ENCODE data around the gene DDX54. TPM values are rescaled to one million over a fixed set of nuclear protein-coding genes. Genes with fewer than 3 reads are reported as not detected.
A peak's percentile ranks its signal among the peaks of the same experiment; 100 is the strongest.

The DDX54 gene
- total RNA-seq, 1 donor from 2014 or later: 40.5 TPM

GRCh38 chr12:113181975-113182374 is 3.3 kb downstream of the DDX54 start:
- H3K36me3 ChIP-seq (ENCODE audit: control insufficient read depth, insufficient read depth, low read length): peaks cover 34% of the 10 kb centered on the region
- no peak for FAIRE-seq
- TF ChIP-seq CTCF (IDR thresholded peaks at IDR 0.05; ENCODE audit: insufficient read depth, low read length, severe bottlenecking): no peak

GRCh38 chr12:113180333-113180732 is 4.9 kb downstream of the DDX54 start:
- H3K4me3 ChIP-seq (ENCODE audit: low read depth, low read length): no peak overlapping the region
- H3K27me3 ChIP-seq (ENCODE audit: control insufficient read depth, insufficient read depth, low read length): no peaks in the 10 kb centered on the region
- no peak for DNase-seq (ENCODE audit: low read depth)
- peak; percentile 18 for FAIRE-seq
- peaks cover 38% of the 10 kb centered on the region for H3K36me3 ChIP-seq (ENCODE audit: control insufficient read depth, insufficient read depth, low read length)
- no peak for TF ChIP-seq CTCF (IDR thresholded peaks at IDR 0.05; ENCODE audit: insufficient read depth, low read length, severe bottlenecking)

More at GRCh38 chr12:113181975-113182374, 3.3 kb downstream of the DDX54 start:
- DNase-seq (ENCODE audit: low read depth): no peak
- H3K4me3 ChIP-seq (ENCODE audit: low read depth, low read length): no peak overlapping the region
- H3K27me3 ChIP-seq (ENCODE audit: control insufficient read depth, insufficient read depth, low read length): no peaks in the 10 kb centered on the region

- no peak for TF ChIP-seq CTCF (IDR thresholded peaks at IDR 0.05; ENCODE audit: insufficient read depth, low read length, severe bottlenecking)
- DNase-seq (ENCODE audit: low read depth): no peak
- Histone ChIP-seq H3K27me3 (ENCODE audit: control insufficient read depth, insufficient read depth, low read length) (no peaks in the 10 kb centered on the region), H3K4me3 (ENCODE audit: low read depth, low read length) (no peak overlapping the region), H3K36me3 (ENCODE audit: control insufficient read depth, insufficient read depth, low read length) (peaks cover 44% of the 10 kb centered on the region)
- FAIRE-seq: no peak
These were observed 6.3 kb downstream of the DDX54 start for GRCh38 chr12:113179023-113179422.

DNA sequence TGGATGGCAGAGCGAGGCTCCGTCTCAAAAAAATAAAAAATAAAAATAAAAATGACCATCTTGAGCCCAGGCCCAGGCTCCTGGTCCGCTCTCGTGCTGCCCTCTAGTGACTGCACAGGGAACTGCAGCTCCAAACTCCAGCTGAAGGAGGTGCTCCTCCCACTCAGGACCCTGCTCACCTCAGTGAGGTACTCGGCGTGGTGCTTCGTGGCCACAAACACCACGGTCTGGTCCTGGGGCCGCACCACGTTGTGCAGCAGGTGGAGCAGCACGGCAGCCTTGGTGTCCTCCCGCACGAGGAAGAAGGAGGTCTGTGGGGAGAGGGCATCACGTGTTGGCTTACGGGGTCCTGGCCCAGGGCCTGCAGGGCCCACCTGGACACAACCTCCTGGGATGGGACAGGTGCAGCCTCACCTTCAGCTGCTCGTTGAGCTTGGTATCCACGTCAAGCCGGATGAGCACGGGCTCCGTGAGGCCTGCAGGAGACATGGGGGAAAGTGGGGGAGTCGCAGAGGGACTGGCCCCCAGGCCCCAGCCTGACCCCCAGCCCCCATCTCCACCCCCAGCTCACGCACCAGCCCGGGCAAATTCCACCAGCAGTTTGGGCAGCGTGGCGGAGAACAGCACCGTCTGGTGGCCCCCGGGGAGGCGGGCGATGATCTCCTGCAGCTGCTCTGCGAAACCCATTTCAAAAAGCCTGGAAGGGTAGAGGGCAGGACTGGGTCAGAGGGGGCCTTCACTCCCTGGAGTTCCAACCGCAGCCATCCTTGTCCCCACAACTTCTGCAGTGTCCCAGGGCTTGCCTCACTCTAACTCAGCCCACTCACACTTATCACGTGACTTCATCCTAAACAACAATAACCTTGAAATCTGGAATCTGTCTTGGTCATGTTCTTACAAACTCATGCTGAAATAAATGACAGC is 10.6 kb downstream of the DDX54 start:
- H3K27me3 ChIP-seq (ENCODE audit: control insufficient read depth, insufficient read depth, low read length): no peaks in the 10 kb centered on the region
- peaks cover 57% of the 10 kb centered on the region for H3K36me3 ChIP-seq (ENCODE audit: control insufficient read depth, insufficient read depth, low read length)
- H3K4me3 ChIP-seq (ENCODE audit: low read depth, low read length): no peak overlapping the region
- TF ChIP-seq CTCF (IDR thresholded peaks at IDR 0.05; ENCODE audit: insufficient read depth, low read length, severe bottlenecking): peak; percentile 99
- no peak for FAIRE-seq
- peak; percentile 47 for DNase-seq (ENCODE audit: low read depth)

DNA sequence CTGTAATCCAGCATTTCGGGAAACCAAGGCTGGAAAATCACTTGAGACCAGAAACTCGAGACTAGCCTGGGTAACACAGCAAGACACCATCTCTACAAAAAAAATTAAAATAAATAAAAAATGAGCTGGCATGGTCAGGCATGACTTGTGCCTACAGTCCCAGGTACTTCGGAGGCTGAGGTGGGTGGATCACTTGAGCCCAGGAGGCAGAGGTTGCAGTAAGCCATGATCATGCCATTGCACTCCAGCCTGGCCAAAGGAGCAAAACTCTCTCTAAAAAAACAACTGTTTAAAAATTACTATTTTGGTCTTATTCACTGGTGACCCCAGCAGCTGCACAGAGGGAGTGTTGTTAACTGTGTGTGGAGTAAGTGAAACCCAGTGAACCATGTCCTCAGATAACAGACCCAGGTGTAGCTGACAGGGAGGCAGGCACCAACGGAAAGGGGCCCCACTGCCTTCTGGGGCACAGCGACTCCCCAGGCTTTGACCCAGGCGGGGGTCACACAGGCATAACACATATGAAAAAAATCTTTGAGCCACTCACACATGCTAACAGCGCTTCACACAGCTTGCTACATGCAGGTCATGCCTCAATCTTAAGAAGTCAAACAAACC is 12.1 kb downstream of the DDX54 start:
- DNase-seq (ENCODE audit: low read depth): no peak
- no peak for TF ChIP-seq CTCF (IDR thresholded peaks at IDR 0.05; ENCODE audit: insufficient read depth, low read length, severe bottlenecking)
- FAIRE-seq: no peak
- Histone ChIP-seq H3K27me3 (ENCODE audit: control insufficient read depth, insufficient read depth, low read length) (no peaks in the 10 kb centered on the region), H3K4me3 (ENCODE audit: low read depth, low read length) (no peak overlapping the region), H3K36me3 (ENCODE audit: control insufficient read depth, insufficient read depth, low read length) (peaks cover 56% of the 10 kb centered on the region)

Measured in bronchial epithelial cell (primary cell).